GM12875 (cell line): ENCODE data around the gene OR2D2.

Experiments
- H3K4me3 ChIP-seq: one replicate; pipeline ENCODE4 v1.5.1; 2011; ENCODE audit warnings: low read depth, low read length, control low read depth
- CTCF ChIP-seq: IDR thresholded peaks from 2 replicates; pipeline ENCODE4 v1.5.1; 2011; ENCODE audit warnings: low read depth, mild to moderate bottlenecking, control low read depth, inconsistent platforms, low read length, moderate library complexity, borderline replicate concordance; ENCODE audit not compliant: insufficient read depth

Gene OR2D2

GRCh38 chr11:6892400-6892799 lies at the start of gene OR2D2:
Gene OR2D2, minus strand, starts transcription at chr11:6892500. Its CDS starts 0 bp downstream, at chr11:6892500.
- no peak for TF ChIP-seq CTCF
- no peak within 1 kb of the TSS for H3K4me3 ChIP-seq

GRCh38 chr11:6941970-6942369 lies 49.7 kb upstream of the OR2D2 start:
- TF ChIP-seq CTCF = no peak
- no peak overlapping the region for H3K4me3 ChIP-seq

GRCh38 chr11:6932145-6932544 lies 39.8 kb upstream of the OR2D2 start:
- H3K4me3 ChIP-seq = no peak overlapping the region
- no peak for TF ChIP-seq CTCF

GRCh38 chr11:6931146-6931713 lies 38.9 kb upstream of the OR2D2 start:
- no peak overlapping the region for H3K4me3 ChIP-seq
- TF ChIP-seq CTCF = no peak

GRCh38 chr11:6928916-6929315 lies 36.6 kb upstream of the OR2D2 start:
- H3K4me3 ChIP-seq = no peak overlapping the region
- no peak for TF ChIP-seq CTCF

- TF ChIP-seq CTCF = no peak
- peak overlapping the region; percentile 92 for H3K4me3 ChIP-seq
Measured at GRCh38 chr11:6927030-6927617, 34.8 kb upstream of the OR2D2 start.
